SK-N-SH treated with all-trans-retinoic acid at 6 μM for 48 hours (cell line): ENCODE results near the gene PDZD2.

Source experiments
- ATAC-seq: fragments of 200-7000 bp; cut with Tn5 transposase; 3 replicates; pipeline ENCODE4 v1.9.1; 2020; ENCODE audit warnings: mild to moderate bottlenecking, moderate library complexity
- ARNTL ChIP-seq: fragments of 450-650 bp; formaldehyde crosslinking; IDR thresholded peaks from 2 replicates; pipeline ENCODE4 v1.5.0; 2020; ENCODE audit warnings: low read depth, mild to moderate bottlenecking, moderate library complexity, borderline replicate concordance
- BACH2 ChIP-seq: fragments of 250-450 bp; sonication (Bioruptor Pico); IDR thresholded peaks from 2 replicates; pipeline ENCODE4 v1.9.0; 2021; ENCODE audit warnings: mild to moderate bottlenecking, borderline replicate concordance
- CSDC2 ChIP-seq: fragments of 250-450 bp; sonication (Bioruptor Pico); IDR thresholded peaks from 2 replicates; pipeline ENCODE4 v1.5.0; 2020; ENCODE audit warnings: mild to moderate bottlenecking, moderate library complexity
- ESRRG ChIP-seq: fragments of 250-450 bp; sonication (Bioruptor Pico); IDR thresholded peaks from 2 replicates; pipeline ENCODE4 v1.6.1; 2021; ENCODE audit warnings: mild to moderate bottlenecking
- GLIS3 ChIP-seq: fragments of 250-450 bp; sonication (Bioruptor Pico); IDR thresholded peaks from 2 replicates; pipeline ENCODE4 v1.5.0; 2020; ENCODE audit warnings: mild to moderate bottlenecking, moderate library complexity
- ISL1 ChIP-seq: fragments of 250-450 bp; sonication (Bioruptor Pico); IDR thresholded peaks from 2 replicates; pipeline ENCODE4 v2.1.2; 2022; ENCODE audit warnings: mild to moderate bottlenecking, moderate library complexity
- OSR1 ChIP-seq: fragments of 250-450 bp; sonication (Bioruptor Pico); IDR thresholded peaks from 2 replicates; pipeline ENCODE4 v1.8.0; 2022; ENCODE audit warnings: moderate library complexity, mild to moderate bottlenecking, inconsistent platforms
- PATZ1 ChIP-seq: fragments of 250-450 bp; sonication (Bioruptor Pico); IDR thresholded peaks from 2 replicates; pipeline ENCODE4 v1.8.0; 2020; ENCODE audit warnings: mild to moderate bottlenecking, moderate library complexity, borderline replicate concordance
- PPARA ChIP-seq: fragments of 250-450 bp; sonication (Bioruptor Pico); IDR thresholded peaks from 2 replicates; pipeline ENCODE4 v1.5.0; 2020; ENCODE audit warnings: mild to moderate bottlenecking, borderline replicate concordance
- SNAI2 ChIP-seq: fragments of 250-450 bp; sonication (Bioruptor Pico); IDR thresholded peaks from 2 replicates; pipeline ENCODE4 v1.5.0; 2020; ENCODE audit warnings: mild to moderate bottlenecking, moderate library complexity
- TCF4 ChIP-seq: fragments of 250-450 bp; sonication (Bioruptor Pico); IDR thresholded peaks from 2 replicates; pipeline ENCODE4 v1.8.0; 2021; ENCODE audit warnings: mild to moderate bottlenecking, moderate library complexity, borderline replicate concordance
- TOX ChIP-seq: fragments of 250-450 bp; sonication (Bioruptor Pico); IDR thresholded peaks from 2 replicates; pipeline ENCODE4 v1.8.0; 2021; ENCODE audit warnings: mild to moderate bottlenecking, moderate library complexity, borderline replicate concordance
- ZC3H10 ChIP-seq: fragments of 250-450 bp; sonication (Bioruptor Pico); IDR thresholded peaks from 2 replicates; pipeline ENCODE4 v1.5.1; 2021; ENCODE audit warnings: mild to moderate bottlenecking, moderate library complexity
- ZFP3 ChIP-seq: fragments of 250-450 bp; sonication (Bioruptor Pico); IDR thresholded peaks from 2 replicates; pipeline ENCODE4 v1.5.0; 2020; ENCODE audit warnings: mild to moderate bottlenecking, moderate library complexity
- ZFP30 ChIP-seq: fragments of 450-650 bp; formaldehyde crosslinking; IDR thresholded peaks from 2 replicates; pipeline ENCODE4 v1.5.0; 2022; ENCODE audit warnings: mild to moderate bottlenecking, moderate library complexity
- ZNF70 ChIP-seq: fragments of 450-650 bp; formaldehyde crosslinking; IDR thresholded peaks from 2 replicates; pipeline ENCODE4 v1.5.0; 2020; ENCODE audit warnings: mild to moderate bottlenecking, moderate library complexity
- ZNF8 ChIP-seq: fragments of 450-650 bp; formaldehyde crosslinking; IDR thresholded peaks from 2 replicates; pipeline ENCODE4 v1.5.0; 2020; ENCODE audit warnings: mild to moderate bottlenecking, moderate library complexity
- TF ChIP-seq, protein P1 (sequence below): fragments of 250-450 bp; sonication (Bioruptor Pico); IDR thresholded peaks from 2 replicates; pipeline ENCODE4 v1.5.0; 2020; ENCODE audit warnings: mild to moderate bottlenecking, moderate library complexity
- TF ChIP-seq, protein P2 (sequence below): fragments of 250-450 bp; sonication (Bioruptor Pico); IDR thresholded peaks from 2 replicates; pipeline ENCODE4 v1.5.1; 2020; ENCODE audit warnings: low read depth, mild to moderate bottlenecking, moderate library complexity

The PDZD2 gene

GRCh38 chr5:32047056-32047455 is 408.1 kb downstream of the PDZD2 start:
- TF ChIP-seq OSR1 (no peak), BACH2 (CRISPR knock-in tag) (no peak), ZFP30 (CRISPR knock-in tag) (no peak), PPARA (CRISPR knock-in tag) (no peak), CSDC2 (CRISPR knock-in tag) (no peak), ZC3H10 (CRISPR knock-in tag) (no peak), PATZ1 (CRISPR knock-in tag) (no peak), GLIS3 (CRISPR knock-in tag) (no peak), SNAI2 (CRISPR knock-in tag) (no peak), ZNF8 (CRISPR knock-in tag) (no peak), ZNF70 (CRISPR knock-in tag) (no peak), TOX (CRISPR knock-in tag) (no peak), TCF4 (CRISPR knock-in tag) (no peak), ARNTL (CRISPR knock-in tag) (no peak), ZFP3 (no peak), ESRRG (CRISPR knock-in tag) (no peak)
- TF ChIP-seq, protein P1, sequence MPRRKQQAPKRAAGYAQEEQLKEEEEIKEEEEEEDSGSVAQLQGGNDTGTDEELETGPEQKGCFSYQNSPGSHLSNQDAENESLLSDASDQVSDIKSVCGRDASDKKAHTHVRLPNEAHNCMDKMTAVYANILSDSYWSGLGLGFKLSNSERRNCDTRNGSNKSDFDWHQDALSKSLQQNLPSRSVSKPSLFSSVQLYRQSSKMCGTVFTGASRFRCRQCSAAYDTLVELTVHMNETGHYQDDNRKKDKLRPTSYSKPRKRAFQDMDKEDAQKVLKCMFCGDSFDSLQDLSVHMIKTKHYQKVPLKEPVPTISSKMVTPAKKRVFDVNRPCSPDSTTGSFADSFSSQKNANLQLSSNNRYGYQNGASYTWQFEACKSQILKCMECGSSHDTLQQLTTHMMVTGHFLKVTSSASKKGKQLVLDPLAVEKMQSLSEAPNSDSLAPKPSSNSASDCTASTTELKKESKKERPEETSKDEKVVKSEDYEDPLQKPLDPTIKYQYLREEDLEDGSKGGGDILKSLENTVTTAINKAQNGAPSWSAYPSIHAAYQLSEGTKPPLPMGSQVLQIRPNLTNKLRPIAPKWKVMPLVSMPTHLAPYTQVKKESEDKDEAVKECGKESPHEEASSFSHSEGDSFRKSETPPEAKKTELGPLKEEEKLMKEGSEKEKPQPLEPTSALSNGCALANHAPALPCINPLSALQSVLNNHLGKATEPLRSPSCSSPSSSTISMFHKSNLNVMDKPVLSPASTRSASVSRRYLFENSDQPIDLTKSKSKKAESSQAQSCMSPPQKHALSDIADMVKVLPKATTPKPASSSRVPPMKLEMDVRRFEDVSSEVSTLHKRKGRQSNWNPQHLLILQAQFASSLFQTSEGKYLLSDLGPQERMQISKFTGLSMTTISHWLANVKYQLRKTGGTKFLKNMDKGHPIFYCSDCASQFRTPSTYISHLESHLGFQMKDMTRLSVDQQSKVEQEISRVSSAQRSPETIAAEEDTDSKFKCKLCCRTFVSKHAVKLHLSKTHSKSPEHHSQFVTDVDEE (CRISPR knock-in tag) = no peak
- TF ChIP-seq, protein P2, sequence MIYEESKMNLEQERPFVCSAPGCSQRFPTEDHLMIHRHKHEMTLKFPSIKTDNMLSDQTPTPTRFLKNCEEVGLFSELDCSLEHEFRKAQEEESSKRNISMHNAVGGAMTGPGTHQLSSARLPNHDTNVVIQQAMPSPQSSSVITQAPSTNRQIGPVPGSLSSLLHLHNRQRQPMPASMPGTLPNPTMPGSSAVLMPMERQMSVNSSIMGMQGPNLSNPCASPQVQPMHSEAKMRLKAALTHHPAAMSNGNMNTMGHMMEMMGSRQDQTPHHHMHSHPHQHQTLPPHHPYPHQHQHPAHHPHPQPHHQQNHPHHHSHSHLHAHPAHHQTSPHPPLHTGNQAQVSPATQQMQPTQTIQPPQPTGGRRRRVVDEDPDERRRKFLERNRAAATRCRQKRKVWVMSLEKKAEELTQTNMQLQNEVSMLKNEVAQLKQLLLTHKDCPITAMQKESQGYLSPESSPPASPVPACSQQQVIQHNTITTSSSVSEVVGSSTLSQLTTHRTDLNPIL (CRISPR knock-in tag) = no peak
- no peak for ATAC-seq

GRCh38 chr5:32051796-32052195 is 412.9 kb downstream of the PDZD2 start:
- TF ChIP-seq SNAI2 (CRISPR knock-in tag) (no peak), BACH2 (CRISPR knock-in tag) (no peak), ISL1 (CRISPR knock-in tag) (no peak), OSR1 (no peak), PATZ1 (CRISPR knock-in tag) (no peak)
- TF ChIP-seq, protein P1 (CRISPR knock-in tag) = no peak
- ATAC-seq = no peak
